GM13976 (cell line): ENCODE measurements around the gene RPAP2.

Experiments used
- DNase-seq: peaks from one replicate; pipeline ENCODE4 v3.0.0; 2012; ENCODE audit warnings: low spot score
- in situ Hi-C: fragments of 300-500 bp; cut with MboI; formaldehyde crosslinking; loops from one replicate; pipeline ENCODE4 v1.12.0; 2022; ENCODE audit warnings: low sequenced_read_pairs, mixed read lengths, inconsistent platforms; ENCODE audit not compliant: unreplicated experiment
- TF ChIP-seq, protein P1 (sequence below): IDR thresholded peaks from 2 replicates; pipeline ENCODE4 v1.5.1; 2012; ENCODE audit warnings: borderline replicate concordance, mild to moderate bottlenecking; ENCODE audit not compliant: insufficient read depth; ENCODE audit errors: extremely low read depth, missing control alignments, control extremely low read depth

The RPAP2 gene

DNA sequence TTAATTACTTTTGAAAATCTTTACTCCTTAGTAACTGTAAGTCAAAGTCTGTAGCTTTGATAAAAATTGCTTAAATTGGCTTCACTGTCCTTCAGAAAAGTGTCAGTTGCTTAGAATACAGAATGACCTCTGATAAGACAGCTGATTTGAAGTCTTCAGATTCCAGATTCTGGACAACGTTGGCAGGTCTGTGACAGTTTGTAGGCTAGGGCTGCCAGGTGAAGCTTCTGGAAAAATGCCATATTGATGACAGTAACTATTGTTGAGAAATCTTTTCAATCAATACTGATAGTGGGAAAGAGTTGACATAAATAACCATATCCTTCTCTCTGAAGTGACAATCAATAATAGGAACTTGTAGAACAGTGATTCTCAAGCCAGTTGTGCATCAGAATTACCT lies 41.3 kb downstream of the RPAP2 start:
- TF ChIP-seq, protein P1, sequence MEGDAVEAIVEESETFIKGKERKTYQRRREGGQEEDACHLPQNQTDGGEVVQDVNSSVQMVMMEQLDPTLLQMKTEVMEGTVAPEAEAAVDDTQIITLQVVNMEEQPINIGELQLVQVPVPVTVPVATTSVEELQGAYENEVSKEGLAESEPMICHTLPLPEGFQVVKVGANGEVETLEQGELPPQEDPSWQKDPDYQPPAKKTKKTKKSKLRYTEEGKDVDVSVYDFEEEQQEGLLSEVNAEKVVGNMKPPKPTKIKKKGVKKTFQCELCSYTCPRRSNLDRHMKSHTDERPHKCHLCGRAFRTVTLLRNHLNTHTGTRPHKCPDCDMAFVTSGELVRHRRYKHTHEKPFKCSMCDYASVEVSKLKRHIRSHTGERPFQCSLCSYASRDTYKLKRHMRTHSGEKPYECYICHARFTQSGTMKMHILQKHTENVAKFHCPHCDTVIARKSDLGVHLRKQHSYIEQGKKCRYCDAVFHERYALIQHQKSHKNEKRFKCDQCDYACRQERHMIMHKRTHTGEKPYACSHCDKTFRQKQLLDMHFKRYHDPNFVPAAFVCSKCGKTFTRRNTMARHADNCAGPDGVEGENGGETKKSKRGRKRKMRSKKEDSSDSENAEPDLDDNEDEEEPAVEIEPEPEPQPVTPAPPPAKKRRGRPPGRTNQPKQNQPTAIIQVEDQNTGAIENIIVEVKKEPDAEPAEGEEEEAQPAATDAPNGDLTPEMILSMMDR, result no peak
- in situ Hi-C loops, result no loop called here
- no peak for DNase-seq

GRCh38 chr1:92342401-92342800 lies 43.5 kb downstream of the RPAP2 start:
- DNase-seq, result no peak
- in situ Hi-C loops, result no loop called here
- TF ChIP-seq, protein P1, result no peak

GRCh38 chr1:92343061-92343460 lies 44.2 kb downstream of the RPAP2 start:
- in situ Hi-C loops, result no loop called here

DNA sequence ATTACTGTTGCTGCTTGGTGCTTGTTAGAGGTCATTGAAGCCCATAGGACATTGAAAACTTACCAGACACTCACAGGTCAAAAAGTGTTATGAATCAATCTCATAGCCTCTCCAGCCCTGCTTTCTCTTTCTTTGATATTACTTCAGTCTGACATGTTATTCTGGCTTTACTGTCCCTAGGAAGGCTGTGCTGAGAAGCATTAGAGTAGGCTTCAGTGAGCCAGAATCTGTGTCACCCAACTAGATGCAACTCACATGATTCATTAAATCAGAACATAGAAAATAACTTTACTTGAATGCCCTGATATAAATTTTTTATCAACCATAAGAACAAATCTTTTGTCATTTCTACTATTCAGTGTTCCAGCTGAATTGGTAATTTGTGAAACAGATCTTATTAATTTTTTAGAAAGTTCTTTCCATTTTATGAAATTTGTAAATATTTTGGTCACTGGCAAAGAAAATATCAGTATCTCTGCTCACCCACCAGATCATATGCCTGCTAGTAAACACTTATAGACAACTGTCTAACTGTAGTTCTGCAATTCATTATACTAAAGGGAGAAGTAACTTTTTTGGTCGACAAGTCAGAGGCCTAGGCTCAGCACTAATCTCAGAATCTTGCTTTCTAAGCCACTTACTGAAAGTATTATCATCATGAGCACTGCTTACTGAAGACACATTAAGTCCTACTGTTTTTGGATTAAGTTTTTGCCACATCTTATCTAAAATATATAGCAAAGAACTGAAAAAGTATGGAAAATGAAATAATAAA lies 48.2 kb downstream of the RPAP2 start:
- DNase-seq, result no peak
- TF ChIP-seq, protein P1, result no peak
- in situ Hi-C loops, result no loop called here

More at GRCh38 chr1:92343061-92343460, 44.2 kb downstream of the RPAP2 start:
- TF ChIP-seq, protein P1, result no peak
- DNase-seq, result no peak

DNA sequence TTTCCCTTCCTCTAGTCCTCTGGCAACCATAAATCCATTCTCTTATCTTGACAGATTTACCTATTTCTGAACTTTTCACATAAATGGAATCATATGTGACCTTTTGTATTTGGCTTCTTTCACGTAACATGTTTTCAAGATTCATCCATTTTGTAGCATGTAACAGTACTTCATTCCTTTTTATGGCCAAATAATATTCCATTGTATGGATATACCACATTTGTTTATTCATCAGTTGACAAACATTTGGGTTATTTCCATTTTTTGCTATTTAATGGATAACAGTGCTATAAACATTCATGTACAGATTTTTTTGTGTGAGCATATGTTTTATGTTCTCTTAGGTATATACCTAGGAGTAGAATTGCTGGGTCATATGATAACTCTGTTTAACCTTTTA lies 54.0 kb downstream of the RPAP2 start:
- no peak for DNase-seq
- TF ChIP-seq, protein P1, result no peak
- in situ Hi-C loops, result no loop called here

- TF ChIP-seq, protein P1, result no peak
- no peak for DNase-seq
- in situ Hi-C loops, result no loop called here
Observed at GRCh38 chr1:92354259-92354658, 55.4 kb downstream of the RPAP2 start.
